ENCODE measurements around the gene RGS10.

Gene RGS10

DNA sequence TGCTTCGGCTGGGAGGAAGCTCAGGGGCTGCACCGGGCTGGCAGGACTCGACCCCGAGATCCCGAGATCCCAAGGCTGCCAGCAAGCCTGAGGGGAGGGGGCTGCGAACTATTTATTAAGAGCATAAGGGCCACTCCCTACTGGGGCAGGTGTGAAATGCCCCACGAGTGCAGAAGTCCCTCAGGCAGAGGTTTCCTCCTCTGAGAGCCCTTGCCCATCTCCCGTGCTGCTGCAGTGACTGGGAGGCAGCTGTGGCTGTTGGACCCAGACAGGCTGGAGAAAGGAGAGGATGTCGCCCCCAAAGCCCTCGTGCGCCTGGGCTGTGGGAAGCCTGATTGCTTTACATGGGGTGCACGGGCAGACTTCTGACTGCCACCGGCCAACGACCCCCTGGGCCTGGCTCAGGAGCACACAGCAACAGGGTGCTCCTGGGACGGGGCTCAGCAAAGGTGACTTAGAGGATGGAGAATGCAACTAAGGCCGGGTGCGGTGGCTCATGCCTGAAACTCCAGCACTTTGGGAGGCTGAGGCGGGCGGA lies 39.8 kb downstream of the RGS10 start:
- Mint-ChIP-seq H3K27ac (peak overlapping the region; percentile 91), H3K4me3 (peak overlapping the region; percentile 79), H3K27me3 (ENCODE audit: low read depth) (no peaks in the 10 kb centered on the region), H3K9me3 (no peaks in the 10 kb centered on the region), H3K36me3 (ENCODE audit: low read depth) (peaks cover 74% of the 10 kb centered on the region), H3K4me1 (ENCODE audit: low read depth) (peaks cover 60% of the 10 kb centered on the region)
- DNase-seq (ENCODE audit: low spot score): no peak

DNA sequence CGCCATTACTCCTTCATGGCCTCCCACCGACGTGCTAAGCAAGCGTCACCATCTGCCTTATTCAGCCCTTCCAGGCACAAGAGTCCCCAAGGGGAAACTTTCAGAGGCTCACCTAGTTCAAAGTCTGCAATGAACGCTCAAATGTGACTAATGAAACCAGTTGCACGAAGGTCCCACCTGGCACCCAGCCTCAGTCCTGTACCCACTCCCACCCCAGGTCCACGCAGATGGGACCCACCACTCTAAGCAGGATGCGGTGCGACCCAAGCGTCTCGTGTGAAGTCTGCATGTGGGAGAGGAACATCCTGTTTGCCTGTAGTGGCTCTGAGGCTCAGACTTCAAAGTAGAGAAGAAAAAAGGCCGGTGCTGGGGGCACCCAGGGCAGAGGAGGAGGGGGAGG lies 40.3 kb downstream of the RGS10 start:
- H3K36me3 Mint-ChIP-seq (ENCODE audit: low read depth): peaks cover 76% of the 10 kb centered on the region
- no peaks in the 10 kb centered on the region for H3K9me3 Mint-ChIP-seq
- peak overlapping the region; percentile 79 for H3K4me3 Mint-ChIP-seq
- H3K27me3 Mint-ChIP-seq (ENCODE audit: low read depth): no peaks in the 10 kb centered on the region
- H3K27ac Mint-ChIP-seq: peak overlapping the region; percentile 91
- peaks cover 64% of the 10 kb centered on the region for H3K4me1 Mint-ChIP-seq (ENCODE audit: low read depth)
- peak; percentile 65 for DNase-seq (ENCODE audit: low spot score)

- peaks cover 69% of the 10 kb centered on the region for H3K4me1 Mint-ChIP-seq (ENCODE audit: low read depth)
- peaks cover 71% of the 10 kb centered on the region for H3K36me3 Mint-ChIP-seq (ENCODE audit: low read depth)
- H3K27ac Mint-ChIP-seq: peak overlapping the region; percentile 91
- no peaks in the 10 kb centered on the region for H3K27me3 Mint-ChIP-seq (ENCODE audit: low read depth)
- peak overlapping the region; percentile 79 for H3K4me3 Mint-ChIP-seq
- no peaks in the 10 kb centered on the region for H3K9me3 Mint-ChIP-seq
- DNase-seq (ENCODE audit: low spot score): no peak
These were observed 40.8 kb downstream of the RGS10 start for GRCh38 chr10:119501690-119502089.

GRCh38 chr10:119500821-119501220 lies 41.7 kb downstream of the RGS10 start:
- Mint-ChIP-seq H3K4me3 (no peak overlapping the region), H3K4me1 (ENCODE audit: low read depth) (peaks cover 73% of the 10 kb centered on the region), H3K36me3 (ENCODE audit: low read depth) (peaks cover 71% of the 10 kb centered on the region), H3K27ac (peak overlapping the region; percentile 45), H3K9me3 (no peaks in the 10 kb centered on the region), H3K27me3 (ENCODE audit: low read depth) (no peaks in the 10 kb centered on the region)
- no peak for DNase-seq (ENCODE audit: low spot score)

- Mint-ChIP-seq H3K36me3 (ENCODE audit: low read depth) (peaks cover 66% of the 10 kb centered on the region), H3K27me3 (ENCODE audit: low read depth) (no peaks in the 10 kb centered on the region), H3K4me1 (ENCODE audit: low read depth) (peaks cover 68% of the 10 kb centered on the region), H3K9me3 (no peaks in the 10 kb centered on the region), H3K4me3 (peak overlapping the region; percentile 26), H3K27ac (no peak overlapping the region)
- DNase-seq (ENCODE audit: low spot score): no peak
These were observed 42.3 kb downstream of the RGS10 start for GRCh38 chr10:119500123-119500795.

- DNase-seq (ENCODE audit: low spot score): no peak
- Mint-ChIP-seq H3K27ac (peak overlapping the region; percentile 62), H3K36me3 (ENCODE audit: low read depth) (peaks cover 62% of the 10 kb centered on the region), H3K4me3 (no peak overlapping the region), H3K27me3 (ENCODE audit: low read depth) (no peaks in the 10 kb centered on the region), H3K9me3 (no peaks in the 10 kb centered on the region), H3K4me1 (ENCODE audit: low read depth) (peaks cover 69% of the 10 kb centered on the region)
These were observed 42.9 kb downstream of the RGS10 start for GRCh38 chr10:119499677-119500002.

- H3K27ac Mint-ChIP-seq: peak overlapping the region; percentile 62
- peaks cover 71% of the 10 kb centered on the region for H3K4me1 Mint-ChIP-seq (ENCODE audit: low read depth)
- H3K27me3 Mint-ChIP-seq (ENCODE audit: low read depth): no peaks in the 10 kb centered on the region
- H3K9me3 Mint-ChIP-seq: no peaks in the 10 kb centered on the region
- H3K4me3 Mint-ChIP-seq: no peak overlapping the region
- H3K36me3 Mint-ChIP-seq (ENCODE audit: low read depth): peaks cover 61% of the 10 kb centered on the region
- DNase-seq (ENCODE audit: low spot score): peak; percentile 58
These were observed 43.4 kb downstream of the RGS10 start for GRCh38 chr10:119498889-119499676.

GRCh38 chr10:119497243-119497642 lies 45.3 kb downstream of the RGS10 start:
- H3K4me3 Mint-ChIP-seq: no peak overlapping the region
- H3K9me3 Mint-ChIP-seq: no peaks in the 10 kb centered on the region
- H3K27me3 Mint-ChIP-seq (ENCODE audit: low read depth): no peaks in the 10 kb centered on the region
- H3K36me3 Mint-ChIP-seq (ENCODE audit: low read depth): peaks cover 48% of the 10 kb centered on the region
- H3K4me1 Mint-ChIP-seq (ENCODE audit: low read depth): peaks cover 60% of the 10 kb centered on the region
- H3K27ac Mint-ChIP-seq: peak overlapping the region; percentile 4
- DNase-seq (ENCODE audit: low spot score): no peak

DNA sequence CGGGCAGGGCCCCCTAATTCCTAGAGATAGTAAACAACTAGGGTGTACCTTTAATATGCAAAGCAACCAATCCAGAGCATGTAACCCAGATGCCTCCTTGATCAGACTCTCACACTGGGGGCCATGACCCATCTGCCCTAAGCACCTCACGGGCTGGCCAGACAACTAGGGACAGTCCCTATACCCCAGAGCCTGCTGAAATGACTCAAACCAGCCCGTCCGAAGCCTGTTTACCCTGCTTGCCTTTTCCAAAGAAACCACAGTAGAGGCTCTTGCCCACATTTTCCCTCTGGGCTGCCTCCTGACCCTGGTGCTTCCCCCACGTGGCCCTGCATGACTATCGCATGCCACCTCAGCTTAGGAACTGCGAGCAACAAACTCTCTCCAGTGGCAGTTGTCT lies 46.2 kb downstream of the RGS10 start:
- Mint-ChIP-seq H3K36me3 (ENCODE audit: low read depth) (peaks cover 43% of the 10 kb centered on the region), H3K4me3 (peak overlapping the region; percentile 27), H3K27ac (peak overlapping the region; percentile 41), H3K9me3 (no peaks in the 10 kb centered on the region), H3K27me3 (ENCODE audit: low read depth) (no peaks in the 10 kb centered on the region), H3K4me1 (ENCODE audit: low read depth) (peaks cover 60% of the 10 kb centered on the region)
- DNase-seq (ENCODE audit: low spot score): peak; percentile 82

DNA sequence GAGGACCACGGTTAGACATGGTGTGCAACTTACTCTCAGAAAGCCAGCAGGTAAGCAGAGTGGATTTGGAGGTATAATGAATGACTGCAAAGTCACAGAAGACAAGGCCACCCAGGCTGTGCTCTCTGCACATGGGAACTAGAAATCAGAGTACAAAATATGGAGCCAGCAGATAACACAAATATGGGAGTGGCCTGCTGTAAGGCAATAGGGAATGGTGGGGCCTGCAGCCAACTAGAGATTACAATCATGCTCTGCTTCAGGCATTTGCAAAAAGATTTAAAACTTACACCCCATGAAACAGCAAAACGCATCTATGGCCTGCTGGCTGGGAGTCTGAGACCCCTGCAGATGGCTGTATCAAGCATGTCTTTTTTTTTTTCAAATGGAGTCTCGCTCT lies 47.0 kb downstream of the RGS10 start:
- Mint-ChIP-seq H3K9me3 (no peaks in the 10 kb centered on the region), H3K36me3 (ENCODE audit: low read depth) (peaks cover 37% of the 10 kb centered on the region), H3K27me3 (ENCODE audit: low read depth) (no peaks in the 10 kb centered on the region), H3K4me1 (ENCODE audit: low read depth) (peaks cover 53% of the 10 kb centered on the region), H3K27ac (no peak overlapping the region), H3K4me3 (no peak overlapping the region)
- no peak for DNase-seq (ENCODE audit: low spot score)

GRCh38 chr10:119495021-119495505 lies 47.5 kb downstream of the RGS10 start:
- H3K4me3 Mint-ChIP-seq: no peak overlapping the region
- DNase-seq (ENCODE audit: low spot score): no peak
- peaks cover 32% of the 10 kb centered on the region for H3K36me3 Mint-ChIP-seq (ENCODE audit: low read depth)
- no peaks in the 10 kb centered on the region for H3K9me3 Mint-ChIP-seq
- H3K4me1 Mint-ChIP-seq (ENCODE audit: low read depth): peaks cover 52% of the 10 kb centered on the region
- peak overlapping the region; percentile 80 for H3K27ac Mint-ChIP-seq
- H3K27me3 Mint-ChIP-seq (ENCODE audit: low read depth): no peaks in the 10 kb centered on the region

DNA sequence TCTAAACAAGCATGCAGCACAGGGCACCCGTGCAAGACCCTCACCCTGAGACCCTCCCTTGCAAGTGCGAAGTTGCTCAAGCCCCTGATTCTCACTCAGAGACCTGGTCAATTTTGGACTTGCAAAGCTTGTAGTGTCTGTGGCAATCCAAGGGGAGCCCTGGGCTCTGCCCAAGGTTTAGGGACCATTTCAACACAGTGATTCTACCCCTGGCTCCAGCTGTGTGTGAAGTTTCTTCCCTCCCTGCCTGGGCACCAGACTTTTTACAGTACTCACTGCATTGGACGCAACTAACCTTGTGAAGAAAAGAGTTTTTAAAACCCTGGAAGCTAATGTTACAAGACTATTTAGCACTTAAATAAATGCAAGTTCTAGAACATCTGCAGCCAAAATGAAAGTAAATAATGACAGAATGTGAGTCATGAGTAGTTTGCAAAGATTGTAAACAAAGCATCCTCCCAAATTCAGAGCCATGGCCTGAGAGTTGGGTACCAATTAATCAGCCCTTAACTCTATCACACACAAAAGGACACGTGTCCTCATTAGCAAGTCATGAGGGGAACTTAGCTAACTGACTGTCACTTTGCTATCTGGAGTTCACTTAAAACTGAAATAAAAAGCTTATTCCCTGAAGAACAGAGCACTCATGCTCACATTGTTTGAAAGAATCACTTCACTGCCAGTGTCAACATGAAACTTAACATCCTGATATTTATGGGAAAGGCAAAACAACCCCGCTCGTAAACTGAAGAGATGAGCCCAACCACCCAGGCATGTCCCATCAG lies 48.1 kb downstream of the RGS10 start:
- peak overlapping the region; percentile 28 for H3K4me3 Mint-ChIP-seq
- no peak for DNase-seq (ENCODE audit: low spot score)
- H3K27ac Mint-ChIP-seq: peak overlapping the region; percentile 80
- peaks cover 27% of the 10 kb centered on the region for H3K36me3 Mint-ChIP-seq (ENCODE audit: low read depth)
- no peaks in the 10 kb centered on the region for H3K9me3 Mint-ChIP-seq
- peaks cover 54% of the 10 kb centered on the region for H3K4me1 Mint-ChIP-seq (ENCODE audit: low read depth)
- H3K27me3 Mint-ChIP-seq (ENCODE audit: low read depth): no peaks in the 10 kb centered on the region

GRCh38 chr10:119493155-119493554 lies 49.4 kb downstream of the RGS10 start:
- H3K4me3 Mint-ChIP-seq: no peak overlapping the region
- peak overlapping the region; percentile 46 for H3K27ac Mint-ChIP-seq
- DNase-seq (ENCODE audit: low spot score): no peak
- no peaks in the 10 kb centered on the region for H3K27me3 Mint-ChIP-seq (ENCODE audit: low read depth)
- peaks cover 49% of the 10 kb centered on the region for H3K4me1 Mint-ChIP-seq (ENCODE audit: low read depth)
- no peaks in the 10 kb centered on the region for H3K9me3 Mint-ChIP-seq
- H3K36me3 Mint-ChIP-seq (ENCODE audit: low read depth): peaks cover 16% of the 10 kb centered on the region

Data from T-helper 2 cell treated with Interferon-gamma antibody and Interleukin-4, amounts not matched to agents 5 μg/mL and 100 μg/mL, for 36 hours (primary cell).